Colonic mucosa (tissue), 4 donors: Measurements from ENCODE around the gene HOTAIR. TPM values are rescaled to one million over a fixed set of nuclear protein-coding genes. Genes with fewer than 3 reads are reported as not detected.

Experiments
- DNase-seq: peaks from one replicate; pipeline ENCODE4 v3.0.0-alpha.2; 2020
- H3K27ac ChIP-seq: fragments of 200-600 bp; one replicate; pipeline ENCODE4 v1.8.0; 2021
- H3K27me3 ChIP-seq: fragments of 200-600 bp; one replicate; pipeline ENCODE4 v1.8.0; 2021
- H3K36me3 ChIP-seq: fragments of 200-600 bp; one replicate; pipeline ENCODE4 v1.8.0; 2021
- H3K4me1 ChIP-seq: fragments of 200-600 bp; one replicate; pipeline ENCODE4 v1.8.0; 2021; ENCODE audit warnings: mild to moderate bottlenecking
- H3K4me3 ChIP-seq: fragments of 200-600 bp; one replicate; pipeline ENCODE4 v1.8.0; 2021
- H3K9ac ChIP-seq, 2 donors: one replicate each; pipeline ENCODE4 v1.7.0; 2013; ENCODE audit warnings: control low read depth in 2 of 2, low read depth in 2 of 2, low read length in 2 of 2
- H3K9me3 ChIP-seq: fragments of 200-600 bp; one replicate; pipeline ENCODE4 v1.8.0; 2021
- CTCF ChIP-seq: fragments of 200-600 bp; IDR thresholded peaks from one replicate; pipeline ENCODE4 v1.8.0; 2022; ENCODE audit warnings: antibody characterized with exemption, mild to moderate bottlenecking
- intact Hi-C: fragments of 100-400 bp; cut with DNase I; formaldehyde crosslinking; loops from one replicate; pipeline ENCODE4 v1.14.1; 2022
- total RNA-seq, 2 donors: library from RNA; stranded (reverse); fragmentation: NEBNext Ultra II Directional in 1 of 2; extraction: Animal tissue kit (Norgen Biotek cat#: 25700) in 1 of 2; gene quantifications; one replicate each; pipeline ENCODE4 v1.2.1, GENCODE V29; 2021
- donor health status: healthy.
- donor health status: DM: no; HTN: no; CAD: no.
- donor health status: DM: no; HTN: no; CAD: no.

The HOTAIR gene
- total RNA-seq, 2 donors from 2014 or later: not detected

- Histone ChIP-seq H3K27me3 (peaks cover 100% of the 10 kb centered on the region), H3K27ac (no peak overlapping the region), H3K4me1 (peaks cover 7% of the 10 kb centered on the region), H3K9ac (no peak overlapping the region), H3K9me3 (no peaks in the 10 kb centered on the region), H3K4me3 (no peak overlapping the region), H3K36me3 (no peaks in the 10 kb centered on the region)
- DNase-seq: no peak
- no peak for TF ChIP-seq CTCF
- intact Hi-C loops: loop anchor here (10.0 kb wide), 1 partner anchor 352 kb away; no protein-coding TSS in a partner anchor
Observed at GRCh38 chr12:54002278-54002914, 27.6 kb upstream of the HOTAIR start.

- no peak for DNase-seq
- H3K27ac ChIP-seq: no peak overlapping the region
- H3K27me3 ChIP-seq: peaks cover 100% of the 10 kb centered on the region
- H3K9me3 ChIP-seq: no peaks in the 10 kb centered on the region
- no peak for TF ChIP-seq CTCF
- no peaks in the 10 kb centered on the region for H3K36me3 ChIP-seq
- intact Hi-C loops: loop anchor here (10.0 kb wide), 1 partner anchor 353 kb away; no protein-coding TSS in a partner anchor
- H3K9ac ChIP-seq: no peak overlapping the region
- peaks cover 7% of the 10 kb centered on the region for H3K4me1 ChIP-seq
- no peak overlapping the region for H3K4me3 ChIP-seq
Observed at GRCh38 chr12:54001283-54002187, 26.8 kb upstream of the HOTAIR start.

- H3K27ac ChIP-seq: no peak within 1 kb of the TSS
- no peak within 1 kb of the TSS for H3K4me3 ChIP-seq
- DNase-seq: no peak
- TF ChIP-seq CTCF: no peak
- H3K4me1 ChIP-seq: peaks cover 5% of the 10 kb centered on the region
- intact Hi-C loops: loop anchor here (10.0 kb wide), 1 partner anchor 354 kb away; no protein-coding TSS in a partner anchor
- H3K27me3 ChIP-seq: peaks cover 100% of the 10 kb centered on the region
- H3K36me3 ChIP-seq: no peaks in the 10 kb centered on the region
- H3K9me3 ChIP-seq: no peaks in the 10 kb centered on the region
- peak within 1 kb of the TSS in 1 of 2 donors; percentile 59 for H3K9ac ChIP-seq
Observed at GRCh38 chr12:54000116-54001114, 25.7 kb upstream of the HOTAIR start, which contains the start of gene HOXC9. Gene HOXC9, plus strand, starts transcription at chr12:54000161. Its CDS starts 28 bp downstream, at chr12:54000189.

- H3K27me3 ChIP-seq: peaks cover 100% of the 10 kb centered on the region
- H3K4me1 ChIP-seq: peaks cover 9% of the 10 kb centered on the region
- no peak overlapping the region for H3K27ac ChIP-seq
- DNase-seq: no peak
- H3K4me3 ChIP-seq: no peak overlapping the region
- intact Hi-C loops: loop anchor here (10.0 kb wide), 1 partner anchor 355 kb away; no protein-coding TSS in a partner anchor
- H3K9ac ChIP-seq: peak overlapping the region in 1 of 2 donors; percentile 35
- TF ChIP-seq CTCF: no peak
- H3K36me3 ChIP-seq: no peaks in the 10 kb centered on the region
- no peaks in the 10 kb centered on the region for H3K9me3 ChIP-seq
Observed at GRCh38 chr12:53999559-54000115, 24.9 kb upstream of the HOTAIR start.
